DMS 273 (cell line): ENCODE results near the gene PSMB10.

Experiments
- DNase-seq: peaks from one replicate; lab custom pipeline; 2025; ENCODE audit not compliant: unreplicated experiment; lab: John Stamatoyannopoulos, UW

PSMB10 gene

GRCh38 chr16:67963662-67964321 lies 27.1 kb upstream of the PSMB10 start:
- DNase-seq: peak; percentile 31

GRCh38 chr16:67963292-67963661 lies 26.6 kb upstream of the PSMB10 start:
- DNase-seq: no peak

GRCh38 chr16:67962135-67962534 lies 25.5 kb upstream of the PSMB10 start:
- no peak for DNase-seq

DNA sequence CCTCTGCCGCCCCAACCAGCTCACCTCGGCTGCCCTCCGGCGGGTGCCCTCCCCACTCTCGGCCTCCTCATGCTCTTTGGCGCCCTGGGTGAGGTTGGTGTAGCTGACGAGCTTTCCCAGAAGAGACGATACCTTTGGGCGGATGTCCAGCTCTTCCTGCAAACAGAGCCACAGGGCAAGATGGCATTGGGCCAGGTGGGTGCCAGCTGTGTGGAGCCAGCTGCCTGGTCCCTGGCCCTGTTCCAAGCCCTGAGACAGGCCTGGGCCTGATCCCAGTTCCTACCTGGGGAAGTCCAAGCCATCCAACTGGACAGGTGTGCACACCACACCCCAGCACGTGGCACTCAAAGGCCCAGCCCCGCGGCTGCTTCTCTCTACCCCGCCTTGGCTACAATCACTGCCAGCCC lies 24.9 kb upstream of the PSMB10 start:
- DNase-seq: peak; percentile 86

DNA sequence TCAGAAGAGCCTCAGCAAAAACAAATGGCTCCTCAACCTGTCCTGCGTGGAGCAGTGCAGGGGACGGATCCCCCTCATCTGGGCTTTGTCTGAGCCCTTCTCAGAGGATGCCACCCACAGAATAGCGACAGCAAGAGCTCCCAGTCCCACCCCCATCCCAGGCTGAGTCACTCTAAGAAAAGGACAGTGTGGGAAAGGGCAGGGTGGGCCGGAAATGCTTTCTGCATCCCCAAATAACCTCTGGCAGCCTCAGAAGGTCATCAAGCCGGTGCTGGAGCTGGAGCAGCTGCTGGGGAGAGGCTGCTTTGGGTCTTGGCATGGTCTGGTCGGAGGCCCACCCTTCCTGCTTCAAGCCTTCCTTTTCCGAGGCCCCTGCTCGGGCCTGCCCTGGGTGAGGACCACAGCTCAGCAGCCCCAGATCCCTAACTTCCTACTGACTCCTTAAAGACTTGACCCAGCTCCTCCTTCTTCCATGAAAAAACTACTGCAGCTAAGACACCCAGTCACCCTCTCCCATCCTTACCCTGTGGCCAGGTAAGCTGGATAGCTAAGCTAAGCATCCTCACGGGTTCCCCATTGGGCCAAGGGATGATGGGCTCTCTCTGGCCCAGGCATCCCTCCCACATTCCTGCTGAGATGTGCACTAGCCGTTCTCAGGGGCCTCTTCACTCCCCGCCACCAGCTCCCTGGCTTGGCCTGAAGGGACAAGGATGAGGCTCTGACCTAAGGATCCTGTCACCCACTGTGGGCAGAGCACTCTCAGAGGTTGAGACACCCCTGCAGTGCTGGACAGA lies 23.1 kb upstream of the PSMB10 start:
- no peak for DNase-seq

DNA sequence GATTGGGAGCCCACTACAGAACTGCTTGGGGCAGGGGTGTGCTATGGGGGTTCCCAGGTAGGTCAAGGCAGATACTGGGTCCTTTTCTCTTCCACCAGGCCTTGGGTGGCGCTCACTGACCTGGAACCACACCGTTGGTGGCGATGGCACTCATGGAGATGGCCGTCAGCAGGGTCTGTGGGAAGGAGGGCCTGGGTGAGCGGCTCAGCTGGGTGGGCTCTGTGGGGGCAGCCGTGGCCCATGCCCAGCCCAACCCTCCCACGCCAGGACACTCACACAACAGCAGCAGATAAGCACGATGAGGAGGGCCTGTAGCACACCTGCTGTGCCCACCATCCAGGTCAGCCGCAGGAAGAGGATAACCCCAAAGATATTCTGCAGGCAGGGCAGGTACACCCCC lies 21.0 kb upstream of the PSMB10 start:
- no peak for DNase-seq

- no peak for DNase-seq
Observed at GRCh38 chr16:67954421-67955196, 18.0 kb upstream of the PSMB10 start.

DNA sequence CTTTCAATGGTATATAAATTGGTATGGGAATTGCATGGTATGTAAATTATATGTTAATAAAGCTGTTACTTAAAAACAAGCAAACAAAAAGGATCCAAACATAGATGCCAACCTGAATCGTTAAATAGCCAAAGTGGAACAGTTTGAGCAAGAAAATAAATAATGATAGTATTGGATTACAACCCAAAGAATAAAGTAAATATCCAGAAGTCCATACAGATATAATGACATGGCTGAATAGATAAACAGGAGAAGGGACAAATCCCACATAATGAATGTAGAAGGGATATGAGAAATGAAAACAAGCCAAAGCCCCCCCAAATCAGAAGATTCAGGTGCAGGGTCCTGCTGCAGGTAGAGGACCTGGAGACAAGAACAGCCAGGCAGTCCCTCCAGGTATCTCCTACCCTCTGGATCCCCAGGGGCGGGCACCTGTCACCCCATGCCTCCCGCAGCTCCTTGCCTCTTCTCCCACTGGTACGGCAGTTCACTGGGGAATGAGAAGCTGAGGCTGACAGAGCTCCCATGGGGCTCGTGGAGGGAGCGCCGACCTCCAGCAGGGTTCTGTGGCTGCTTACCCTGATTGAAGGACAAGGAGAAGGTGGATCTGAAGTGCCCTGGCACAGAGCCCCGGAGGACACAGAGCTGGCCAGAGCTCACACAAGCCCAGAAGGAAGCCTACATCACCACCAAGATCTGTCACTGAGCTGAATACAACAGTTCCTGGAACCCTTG lies 17.2 kb upstream of the PSMB10 start:
- no peak for DNase-seq

GRCh38 chr16:67951485-67951884 lies 14.8 kb upstream of the PSMB10 start:
- peak; percentile 49 for DNase-seq

DNA sequence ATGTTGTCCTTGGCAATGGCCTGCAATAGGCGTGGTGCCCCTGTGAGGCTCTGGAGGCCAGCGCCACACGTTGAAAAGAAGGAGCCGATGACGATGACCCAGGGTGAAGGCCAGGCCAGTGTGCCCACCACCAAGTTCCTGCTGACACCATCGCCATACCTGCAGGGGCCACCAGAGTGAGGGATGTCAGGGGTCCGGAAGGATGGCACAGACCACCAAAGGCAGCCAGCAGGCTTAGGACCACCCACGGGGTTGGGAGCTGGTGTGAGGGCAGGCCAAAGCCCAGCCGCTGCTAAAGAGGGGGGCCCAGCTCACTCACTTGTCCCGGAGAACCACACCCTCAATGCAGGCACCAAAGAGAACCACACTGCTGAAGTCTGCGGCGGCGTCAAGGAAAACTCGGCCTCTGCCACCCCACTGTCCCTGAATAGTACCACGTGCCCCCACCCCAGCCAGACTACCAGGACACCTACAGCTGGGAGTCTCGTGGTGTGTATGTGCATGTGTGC lies 13.7 kb upstream of the PSMB10 start:
- no peak for DNase-seq

DNA sequence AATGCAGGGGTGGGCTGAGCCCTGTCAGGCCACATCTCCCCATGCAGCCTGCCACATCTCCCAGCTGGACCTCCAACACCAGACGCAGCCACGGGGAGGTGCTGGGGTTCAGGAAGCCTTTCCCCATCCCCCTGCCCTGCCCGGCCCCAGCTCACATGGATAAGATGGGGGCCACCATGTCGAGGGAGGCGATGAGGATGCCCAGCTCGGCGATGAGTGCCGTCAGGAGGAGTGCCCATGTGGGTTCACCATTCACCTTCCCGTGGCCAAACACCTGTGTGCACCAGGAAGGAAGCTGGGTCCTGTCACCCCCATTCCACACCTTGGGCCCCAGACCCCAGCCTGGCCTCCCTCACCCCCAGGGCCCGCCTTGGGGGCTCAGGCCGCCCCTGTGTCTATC lies 13.0 kb upstream of the PSMB10 start:
- DNase-seq: no peak

DNA sequence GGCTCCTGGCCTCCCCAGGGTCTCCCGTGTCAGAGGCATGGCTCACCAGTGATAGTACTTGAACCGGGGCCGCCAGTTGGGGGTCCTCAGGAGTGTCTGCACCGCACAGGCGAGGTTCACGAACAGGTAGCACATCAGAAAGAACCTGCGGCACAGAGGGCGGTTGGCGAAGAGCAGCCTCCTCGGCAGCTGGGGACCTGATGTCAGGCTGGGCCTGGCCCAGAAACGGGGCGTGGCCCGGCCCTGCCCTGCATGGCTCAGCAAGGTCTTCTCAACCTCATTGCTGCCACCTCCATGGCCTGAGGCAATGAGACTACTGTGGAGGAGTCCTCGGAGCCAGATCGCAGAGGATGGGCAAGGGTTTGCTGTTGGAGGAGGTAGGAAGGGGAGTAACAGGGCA lies 11.4 kb upstream of the PSMB10 start:
- DNase-seq: no peak

DNA sequence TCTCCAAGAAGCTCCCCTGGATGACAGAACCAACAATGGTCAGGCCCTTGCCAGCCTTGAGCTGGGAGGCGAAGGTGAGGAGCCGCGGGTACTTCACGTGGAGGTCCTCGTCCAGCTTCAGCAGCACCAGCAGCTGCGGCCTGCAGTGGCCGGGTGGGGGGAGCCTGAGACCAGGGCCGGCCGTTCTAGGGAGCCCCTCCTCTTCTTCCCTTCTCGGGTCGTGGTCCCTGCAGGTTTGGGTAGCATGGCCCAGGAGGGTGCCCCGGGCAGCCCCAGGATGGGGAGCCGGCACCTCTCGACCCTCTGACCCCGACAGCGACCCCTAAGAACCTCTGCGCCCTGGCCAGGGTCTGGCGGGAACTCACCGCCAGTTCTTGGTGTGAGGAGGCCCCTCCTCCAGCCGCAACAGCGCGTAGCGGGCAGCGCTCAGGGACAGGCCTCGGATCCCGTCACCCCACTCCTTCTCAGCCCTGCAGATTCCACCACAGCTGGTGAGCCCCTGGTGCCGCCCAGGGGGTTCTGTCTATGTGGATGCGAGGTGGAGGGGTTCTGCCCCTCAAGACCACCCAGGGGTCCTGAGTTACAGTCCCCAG lies 10.4 kb upstream of the PSMB10 start:
- DNase-seq: no peak

DNA sequence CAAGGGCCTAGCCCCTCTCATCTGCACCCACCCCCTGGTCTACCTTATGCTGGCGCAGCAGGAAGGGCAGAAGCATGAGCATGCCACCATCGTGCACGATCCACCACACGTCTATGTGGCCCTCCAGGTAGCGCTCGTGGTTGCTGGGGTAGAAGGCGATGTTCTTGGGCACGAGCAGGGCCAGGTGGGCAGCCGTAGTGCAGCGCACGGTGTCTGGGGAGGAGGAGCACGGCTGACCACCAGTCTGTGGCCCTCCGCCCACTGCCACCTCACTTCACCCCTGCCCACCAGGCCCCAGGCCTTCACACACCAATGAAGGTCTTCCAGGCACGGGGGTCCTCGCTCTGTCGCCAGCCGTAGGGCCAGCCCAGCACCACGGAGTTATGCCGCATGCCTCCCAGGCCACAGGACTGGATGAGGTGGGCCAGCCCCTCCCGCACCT lies 9.5 kb upstream of the PSMB10 start:
- no peak for DNase-seq

GRCh38 chr16:67945392-67945933 lies 8.8 kb upstream of the PSMB10 start:
- no peak for DNase-seq

GRCh38 chr16:67944690-67945391 lies 8.2 kb upstream of the PSMB10 start:
- DNase-seq: no peak

GRCh38 chr16:67943619-67944504 lies 7.2 kb upstream of the PSMB10 start, which contains the start of gene LCAT:
Gene LCAT (minus strand): TSS chr16:67944120. CDS start chr16:67944101, 19 bp downstream.
- peak; percentile 46 for DNase-seq

GRCh38 chr16:67943256-67943618 lies 6.6 kb upstream of the PSMB10 start:
- DNase-seq: no peak
